ENCODE results near the gene TUBG1.

Gene TUBG1

DNA sequence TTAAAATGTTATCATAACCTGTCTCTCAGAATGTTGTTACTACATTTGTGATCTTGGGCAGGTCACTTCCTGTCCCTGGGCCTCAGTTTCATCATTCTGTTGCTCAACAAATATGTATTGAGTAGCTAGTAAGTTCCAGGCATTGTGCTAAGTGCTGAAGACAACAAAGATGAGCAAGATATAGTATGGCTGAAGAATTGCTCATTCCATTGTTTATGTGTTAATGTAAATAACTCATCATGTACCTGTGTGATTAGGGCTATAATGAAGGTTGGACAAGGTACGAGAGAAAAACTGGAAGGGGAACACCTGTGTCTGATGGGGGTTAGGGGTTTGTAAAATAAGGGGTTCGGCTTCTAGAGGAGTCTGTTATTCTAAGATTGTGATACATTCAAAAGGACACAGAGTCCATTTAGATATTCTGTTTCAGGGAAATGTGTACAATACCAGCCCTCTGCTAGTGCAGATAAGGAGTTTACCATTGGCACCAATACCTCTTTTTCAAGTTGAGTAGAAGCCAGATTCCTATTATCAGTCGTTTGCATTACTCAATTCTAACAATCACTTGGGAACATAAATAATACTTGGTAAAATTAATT lies 20.0 kb downstream of the TUBG1 start:
- Histone ChIP-seq H3K4me2 (ENCODE audit: low read length) (no peak overlapping the region), H3K4me3 (ENCODE audit: low read length) (no peak overlapping the region), H3K27me3 (ENCODE audit: control insufficient read depth, low read length) (no peaks in the 10 kb centered on the region), H3K27ac (ENCODE audit: low read depth, low read length) (no peak overlapping the region), H3K79me2 (ENCODE audit: control insufficient read depth, low read length) (no peaks in the 10 kb centered on the region), H3F3A (ENCODE audit: control insufficient read depth, insufficient read depth) (no peaks in the 10 kb centered on the region), H3K4me1 (ENCODE audit: control insufficient read depth, low read length) (no peaks in the 10 kb centered on the region), H4K20me1 (ENCODE audit: control insufficient read depth, insufficient read depth, low read depth, low read length) (no peaks in the 10 kb centered on the region), H3K9me3 (ENCODE audit: control insufficient read depth, insufficient read depth, low read length) (no peaks in the 10 kb centered on the region), H3K36me3 (ENCODE audit: control insufficient read depth, low read length) (no peaks in the 10 kb centered on the region), H3K9me2 (replicated peaks; ENCODE audit: control insufficient read depth, low read length) (no peaks in the 10 kb centered on the region)
- TF ChIP-seq, protein P1, sequence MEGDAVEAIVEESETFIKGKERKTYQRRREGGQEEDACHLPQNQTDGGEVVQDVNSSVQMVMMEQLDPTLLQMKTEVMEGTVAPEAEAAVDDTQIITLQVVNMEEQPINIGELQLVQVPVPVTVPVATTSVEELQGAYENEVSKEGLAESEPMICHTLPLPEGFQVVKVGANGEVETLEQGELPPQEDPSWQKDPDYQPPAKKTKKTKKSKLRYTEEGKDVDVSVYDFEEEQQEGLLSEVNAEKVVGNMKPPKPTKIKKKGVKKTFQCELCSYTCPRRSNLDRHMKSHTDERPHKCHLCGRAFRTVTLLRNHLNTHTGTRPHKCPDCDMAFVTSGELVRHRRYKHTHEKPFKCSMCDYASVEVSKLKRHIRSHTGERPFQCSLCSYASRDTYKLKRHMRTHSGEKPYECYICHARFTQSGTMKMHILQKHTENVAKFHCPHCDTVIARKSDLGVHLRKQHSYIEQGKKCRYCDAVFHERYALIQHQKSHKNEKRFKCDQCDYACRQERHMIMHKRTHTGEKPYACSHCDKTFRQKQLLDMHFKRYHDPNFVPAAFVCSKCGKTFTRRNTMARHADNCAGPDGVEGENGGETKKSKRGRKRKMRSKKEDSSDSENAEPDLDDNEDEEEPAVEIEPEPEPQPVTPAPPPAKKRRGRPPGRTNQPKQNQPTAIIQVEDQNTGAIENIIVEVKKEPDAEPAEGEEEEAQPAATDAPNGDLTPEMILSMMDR (IDR thresholded peaks at IDR 0.05; ENCODE audit: low read depth, low read length, poor library complexity, severe bottlenecking) = no peak
- TF ChIP-seq EZH2phosphoT487 (IDR thresholded peaks at IDR 0.05; ENCODE audit: borderline replicate concordance, low read length) = no peak

GRCh38 chr17:42632949-42633444 lies 23.5 kb downstream of the TUBG1 start:
- Histone ChIP-seq H3K36me3 (ENCODE audit: control insufficient read depth, low read length) (no peaks in the 10 kb centered on the region), H3K4me1 (ENCODE audit: control insufficient read depth, low read length) (no peaks in the 10 kb centered on the region), H4K20me1 (ENCODE audit: control insufficient read depth, insufficient read depth, low read depth, low read length) (no peaks in the 10 kb centered on the region), H3K9me2 (replicated peaks; ENCODE audit: control insufficient read depth, low read length) (no peaks in the 10 kb centered on the region), H3F3A (ENCODE audit: control insufficient read depth, insufficient read depth) (no peaks in the 10 kb centered on the region), H3K4me2 (ENCODE audit: low read length) (no peak overlapping the region), H3K27me3 (ENCODE audit: control insufficient read depth, low read length) (no peaks in the 10 kb centered on the region), H3K27ac (ENCODE audit: low read depth, low read length) (no peak overlapping the region), H3K4me3 (ENCODE audit: low read length) (no peak overlapping the region), H3K79me2 (ENCODE audit: control insufficient read depth, low read length) (no peaks in the 10 kb centered on the region), H3K9me3 (ENCODE audit: control insufficient read depth, insufficient read depth, low read length) (no peaks in the 10 kb centered on the region)
- TF ChIP-seq, protein P1 (IDR thresholded peaks at IDR 0.05; ENCODE audit: low read depth, low read length, poor library complexity, severe bottlenecking) = no peak
- TF ChIP-seq EZH2phosphoT487 (IDR thresholded peaks at IDR 0.05; ENCODE audit: borderline replicate concordance, low read length) = no peak

DNA sequence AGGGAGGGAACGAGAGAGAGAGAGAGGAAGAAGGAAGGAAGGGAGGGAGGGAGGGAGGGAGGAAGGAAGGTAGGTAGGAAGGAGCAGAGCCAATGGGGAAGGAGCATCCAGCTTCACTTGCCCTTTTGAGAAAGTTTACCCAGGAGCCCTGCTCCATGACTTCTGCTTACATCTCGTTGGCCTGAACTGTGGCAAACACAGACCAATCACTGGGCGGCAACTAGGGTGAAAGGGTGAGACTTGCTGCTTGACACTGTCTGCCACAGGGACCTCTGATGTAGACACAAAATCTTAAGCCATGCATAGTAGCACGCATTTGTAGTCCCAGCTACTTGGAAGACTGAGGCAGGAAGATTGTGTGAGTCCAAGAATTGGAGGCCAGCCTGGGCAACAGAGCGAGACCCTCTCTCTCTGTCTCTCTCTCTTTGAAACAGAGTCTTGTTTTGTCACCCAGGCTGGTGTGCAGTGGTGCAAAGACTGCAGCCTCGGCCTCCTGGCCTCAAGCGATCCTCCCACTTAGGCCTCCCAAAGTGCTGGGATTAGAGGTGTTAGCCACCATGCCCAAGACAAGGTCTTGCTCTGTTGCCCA lies 30.1 kb downstream of the TUBG1 start:
- Histone ChIP-seq H3K36me3 (ENCODE audit: control insufficient read depth, low read length) (no peaks in the 10 kb centered on the region), H3K4me1 (ENCODE audit: control insufficient read depth, low read length) (no peaks in the 10 kb centered on the region), H3F3A (ENCODE audit: control insufficient read depth, insufficient read depth) (no peaks in the 10 kb centered on the region), H3K27ac (ENCODE audit: low read depth, low read length) (no peak overlapping the region), H3K4me3 (ENCODE audit: low read length) (no peak overlapping the region), H3K9me3 (ENCODE audit: control insufficient read depth, insufficient read depth, low read length) (no peaks in the 10 kb centered on the region), H4K20me1 (ENCODE audit: control insufficient read depth, insufficient read depth, low read depth, low read length) (no peaks in the 10 kb centered on the region), H3K4me2 (ENCODE audit: low read length) (no peak overlapping the region), H3K79me2 (ENCODE audit: control insufficient read depth, low read length) (no peaks in the 10 kb centered on the region), H3K9me2 (replicated peaks; ENCODE audit: control insufficient read depth, low read length) (no peaks in the 10 kb centered on the region), H3K27me3 (ENCODE audit: control insufficient read depth, low read length) (no peaks in the 10 kb centered on the region)
- no peak for TF ChIP-seq EZH2phosphoT487 (IDR thresholded peaks at IDR 0.05; ENCODE audit: borderline replicate concordance, low read length)
- TF ChIP-seq, protein P1 (IDR thresholded peaks at IDR 0.05; ENCODE audit: low read depth, low read length, poor library complexity, severe bottlenecking) = no peak

All from DOHH2 (cell line).